K562 (cell line): ENCODE data around the gene DCHS2. TPM values are rescaled to one million over a fixed set of nuclear protein-coding genes. Genes with fewer than 3 reads are reported as not detected.

Experiments used
- ATAC-seq: fragments of 200-7000 bp; cut with Tn5 transposase; 3 replicates; pipeline ENCODE4 v1.9.1; 2020; ENCODE audit warnings: moderate library complexity
- Bru-seq: library from RNA; stranded (reverse); fragments of 400-500 nt; gene quantifications from one replicate; lab custom pipeline; 2021; lab: Mats Ljungman, UMichigan
- BruChase-seq, 2 experiments: library from RNA; stranded (reverse); fragments of 400-500 nt; gene quantifications; one replicate each; lab custom pipeline; 2021; lab: Mats Ljungman, UMichigan
- BruUV-seq: library from RNA; stranded (reverse); fragments of 400-500 nt; replicated peaks from 2 replicates; lab custom pipeline; 2021; lab: Mats Ljungman, UMichigan
- CTCF ChIA-PET: fragments of 300-600 bp; formaldehyde crosslinking; extraction: SDS; loops from one replicate; lab custom pipeline; 2021; ENCODE audit warnings: low intra/inter-chr PET ratio; lab: Yijun Ruan, JAX
- POLR2A ChIA-PET: fragments of 300-600, 350-650 bp; sonication (Branson Sonifier 250); formaldehyde crosslinking; extraction: SDS; loops from one replicate; lab custom pipeline; 2021; ENCODE audit warnings: antibody characterized with exemption, inconsistent platforms; lab: Yijun Ruan, JAX
- DNase-seq, 4 experiments: peaks; one replicate each; pipeline versions ENCODE4 v3.0.0 to v3.0.0-alpha.2; 2011 to 2018; ENCODE audit warnings: low spot score in 3 of 4, mixed read lengths in 3 of 4; ENCODE audit errors: extremely low read depth in 1 of 4
- FAIRE-seq: peaks from 2 replicates; lab custom pipeline; 2011; peaks lifted over from hg19 to GRCh38; lab: Jason Lieb, UNC
- H2AFZ ChIP-seq: 2 replicates; pipeline ENCODE4 v1.6.0; 2011; ENCODE audit warnings: low read depth, low read length, control low read depth, inconsistent platforms
- H3K27ac ChIP-seq: fragments of 200-600 bp; 3 replicates; pipeline ENCODE4 v1.8.0; 2011; ENCODE audit warnings: low read depth, mild to moderate bottlenecking, control low read depth, inconsistent platforms, low read length, moderate library complexity, mixed read lengths; ENCODE audit errors: extremely low read depth
- H3K27me3 ChIP-seq, 2 experiments: fragments of 300-600 bp in 1 of 2; 2 replicates in 1 of 2; 3 replicates in 1 of 2; pipeline versions ENCODE4 v1.6.0 to v1.8.0; 2011; ENCODE audit warnings: inconsistent platforms in 2 of 2, low read length in 2 of 2, mild to moderate bottlenecking in 1 of 2, mixed read lengths in 1 of 2, moderate library complexity in 1 of 2; ENCODE audit not compliant: control insufficient read depth in 2 of 2, insufficient read depth in 2 of 2
- H3K36me3 ChIP-seq: fragments of 300-600 bp; 3 replicates; pipeline ENCODE4 v1.8.0; 2011; ENCODE audit warnings: mild to moderate bottlenecking, low read length, inconsistent platforms; ENCODE audit not compliant: control insufficient read depth, insufficient read depth
- H3K4me1 ChIP-seq, 2 experiments: fragments of 200-600 bp in 1 of 2; replicated peaks in 1 of 2; 2 replicates in 1 of 2; 3 replicates in 1 of 2; pipeline versions ENCODE4 v1.5.1 to v1.8.0; 2011; ENCODE audit warnings: inconsistent platforms in 2 of 2, low read length in 2 of 2, mild to moderate bottlenecking in 1 of 2, mixed read lengths in 1 of 2, moderate library complexity in 1 of 2; ENCODE audit not compliant: control insufficient read depth in 2 of 2, insufficient read depth in 2 of 2
- H3K4me2 ChIP-seq: 2 replicates; pipeline ENCODE4 v1.6.1; 2011; ENCODE audit warnings: low read length, control low read depth, inconsistent platforms, mixed read lengths; ENCODE audit not compliant: insufficient read depth
- H3K4me3 ChIP-seq: fragments of 200-600 bp; sonication (generic), shearing (Covaris generic); 2 replicates; pipeline ENCODE4 v1.5.1; 2016; ENCODE audit warnings: control low read depth, inconsistent platforms
- H3K79me2 ChIP-seq: fragments of 200-600 bp; 3 replicates; pipeline ENCODE4 v1.8.0; 2011; ENCODE audit warnings: low read length, inconsistent platforms; ENCODE audit not compliant: control insufficient read depth, insufficient read depth
- H3K9ac ChIP-seq, 2 experiments: 2 replicates each; pipeline versions ENCODE4 v1.6.0 to v1.6.1; 2011; ENCODE audit warnings: low read depth in 2 of 2, low read length in 2 of 2, control low read depth in 1 of 2, inconsistent platforms in 1 of 2, mild to moderate bottlenecking in 1 of 2, mixed read lengths in 1 of 2; ENCODE audit not compliant: insufficient read depth in 1 of 2
- H3K9me1 ChIP-seq: one replicate; pipeline ENCODE4 v1.6.0; 2011; ENCODE audit warnings: inconsistent platforms, mild to moderate bottlenecking, low read length, moderate library complexity; ENCODE audit not compliant: control insufficient read depth, insufficient read depth
- H3K9me3 ChIP-seq: replicated peaks from 2 replicates; pipeline ENCODE4 v1.5.1; 2011; ENCODE audit warnings: low read depth, low read length, inconsistent platforms; ENCODE audit not compliant: control insufficient read depth, insufficient read depth
- H4K20me1 ChIP-seq: replicated peaks from 2 replicates; pipeline ENCODE4 v1.6.1; 2011; ENCODE audit warnings: low read length, inconsistent platforms, mixed read lengths; ENCODE audit not compliant: control insufficient read depth, insufficient read depth
- ATF4 ChIP-seq: fragments of 450-650 bp; formaldehyde crosslinking; IDR thresholded peaks from 2 replicates; pipeline ENCODE4 v1.4.0; 2022; ENCODE audit warnings: mild to moderate bottlenecking, moderate library complexity
- EHMT2 ChIP-seq: fragments of 450-650 bp; IDR thresholded peaks from 2 replicates; pipeline ENCODE4 v1.6.1; 2018; ENCODE audit warnings: antibody characterized with exemption
- MNT ChIP-seq, 2 experiments: fragments of 450-650 bp; conservative IDR thresholded peaks; 2 replicates each; pipeline ENCODE4 v1.6.1; 2017; ENCODE audit warnings: mild to moderate bottlenecking in 2 of 2, moderate library complexity in 2 of 2
- NCOR1 ChIP-seq: fragments of 450-650 bp; IDR thresholded peaks from 2 replicates; pipeline ENCODE4 v1.6.1; 2016; ENCODE audit warnings: mild to moderate bottlenecking, moderate library complexity
- NRF1 ChIP-seq, 2 experiments: fragments of 450-650 bp; IDR thresholded peaks in 1 of 2; conservative IDR thresholded peaks in 1 of 2; 2 replicates each; pipeline ENCODE4 v1.6.1; 2014; ENCODE audit warnings: mild to moderate bottlenecking in 2 of 2
- POLR2G ChIP-seq: fragments of 200-400 bp; formaldehyde crosslinking; IDR thresholded peaks from 2 replicates; pipeline ENCODE4 v1.6.1; 2017; ENCODE audit warnings: low read depth, mild to moderate bottlenecking, antibody characterized with exemption, low read length, moderate library complexity
- TSHZ1 ChIP-seq: fragments of 250-450 bp; sonication (Bioruptor Pico); IDR thresholded peaks from 2 replicates; pipeline ENCODE4 v1.4.0; 2020; ENCODE audit warnings: mild to moderate bottlenecking, moderate library complexity
- ZFPM2 ChIP-seq: fragments of 250-450 bp; sonication (Bioruptor Pico); IDR thresholded peaks from 2 replicates; pipeline ENCODE4 v1.5.1; 2022; ENCODE audit warnings: mild to moderate bottlenecking
- ZNF583 ChIP-seq: fragments of 250-450 bp; sonication (Bioruptor Pico); IDR thresholded peaks from 2 replicates; pipeline ENCODE4 v1.4.0; 2020
- WGBS: fragments of 100-300 bp; shearing (Covaris generic); methylation state at CpG from one replicate; pipeline ENCODE4 v1.1.6; 2016; ENCODE audit warnings: low coverage, mixed read lengths; ENCODE audit not compliant: insufficient coverage; ENCODE audit errors: missing lambda C conversion rate; 5-methylcytosine and 5-hydroxymethylcytosine counted together
- in situ Hi-C: fragments of 300-500 bp; cut with MboI; formaldehyde crosslinking; loops from 4 replicates; pipeline ENCODE4 v1.15.0; 2018; ENCODE audit warnings: inconsistent platforms, mixed read lengths
- intact Hi-C: fragments of 100-400 bp; cut with micrococcal nuclease; formaldehyde crosslinking; loops from 2 replicates; pipeline ENCODE4 v1.14.2; 2022
- long read RNA-seq, 3 experiments: library from polyadenylated mRNA in 2 of 3; library from RNA in 1 of 3; unstranded in 2 of 3; stranded (forward) in 1 of 3; transcript quantifications; one replicate each; pipeline ENCODE4 v2.0.0, GENCODE V29; 2019 to 2022
- polyA minus RNA-seq, 3 experiments: library from RNA; depleted of rRNA, polyadenylated mRNA; stranded (reverse); fragments of >200 nt; gene quantifications; 2 replicates each; pipeline ENCODE4 v1.2.3, GENCODE V29; 2011
- polyA plus RNA-seq, 8 experiments: library from polyadenylated mRNA; depleted of rRNA in 4 of 8; stranded (reverse) in 5 of 8; unstranded in 3 of 8; fragments of >200 nt; fragmentation: Nextera tagmentation in 2 of 8; fragmentation: Illumina TruSeq in 1 of 8; extraction: Ambion mirVana in 2 of 8; extraction: Trizol in 1 of 8; gene quantifications; 2 replicates each; pipeline versions ENCODE4 v1.2.1 to v1.2.3, GENCODE V29; 2011 to 2014; ENCODE audit warnings: inconsistent platforms in 1 of 8, missing spikeins in 1 of 8
- total RNA-seq, 7 experiments: library from RNA; depleted of rRNA in 6 of 7; stranded (reverse); fragments of >200 nt in 6 of 7; fragmentation: Illumina TruSeq in 2 of 7; extraction: Trizol in 2 of 7; gene quantifications; 2 replicates each; pipeline versions ENCODE4 v1.2.1 to v1.2.3, GENCODE V29; 2011 to 2021; ENCODE audit warnings: low replicate concordance in 1 of 7

The DCHS2 gene
- total RNA-seq (2011; cell fraction: chromatin; rRNA removed; ENCODE audit: low replicate concordance) = 30.9 and 53.8 TPM in 2 replicates
- total RNA-seq (2011; cell fraction: nucleolus; rRNA removed) = 26.5 and 31.7 TPM in 2 replicates
- total RNA-seq (2011; cell fraction: nucleoplasm; rRNA removed) = 25.2 and 27.7 TPM in 2 replicates
- total RNA-seq (2014; rRNA removed) (5.5 and 5.7 TPM in 2 replicates), total RNA-seq (2014; rRNA removed; fragmentation: Illumina TruSeq; extraction: Trizol) (6.8 and 7.4 TPM in 2 replicates), total RNA-seq (2015; rRNA removed; fragmentation: Illumina TruSeq; extraction: Trizol) (5.7 and 5.8 TPM in 2 replicates), total RNA-seq (2021) (6.9 and 7.1 TPM in 2 replicates), polyA plus RNA-seq (2011; rRNA removed) (1.8 and 2.8 TPM in 2 replicates), polyA plus RNA-seq (2014; fragmentation: Illumina TruSeq; extraction: Trizol) (4.7 and 5.3 TPM in 2 replicates), polyA plus RNA-seq (2014; fragmentation: Nextera tagmentation; extraction: Ambion mirVana) (under 1 TPM; 0.49 to 0.92 TPM), polyA plus RNA-seq (2014; rRNA removed) (4.6 TPM in 2 replicates), polyA minus RNA-seq (2011; rRNA and poly(A)+ RNA removed) (6.5 and 7.1 TPM in 2 replicates), Bru-seq, nascent RNA (percentile 64 among the genes with signal in this experiment), BruChase-seq, experiment 1, labeled RNA remaining after a 2-hour chase (percentile 61 among the genes with signal in this experiment), BruChase-seq, experiment 2, labeled RNA remaining after a 6-hour chase (percentile 56 among the genes with signal in this experiment)
- 1.2 and 1.6 TPM in 2 replicates for polyA plus RNA-seq (2011; cell fraction: cytosol; rRNA removed)
- 4.2 and 7.1 TPM in 2 replicates for polyA plus RNA-seq (2011; cell fraction: nucleus; rRNA removed)
- polyA plus RNA-seq (2012) = 3.9 and 7.6 TPM in 2 replicates
- polyA minus RNA-seq (2011; cell fraction: cytosol; rRNA and poly(A)+ RNA removed) = 4.7 and 5.5 TPM in 2 replicates
- polyA minus RNA-seq (2011; cell fraction: nucleus; rRNA and poly(A)+ RNA removed) = 14.5 and 16.0 TPM in 2 replicates
- long read RNA-seq, experiment 1, partial matches to known transcripts = 1 of 3 reads
- long read RNA-seq, experiment 1, other reads (novel, unspliced or antisense) = 2 of 3 reads
- long read RNA-seq, experiment 2, partial matches to known transcripts = 0 of 2 reads
- long read RNA-seq, experiment 2, other reads (novel, unspliced or antisense) = 2 of 2 reads
- long read RNA-seq, experiment 3 = 0 reads

GRCh38 chr4:154491341-154492271, at the start of gene DCHS2:
TSS of gene DCHS2 (minus strand) at chr4:154491799. CDS start at chr4:154491355, 444 bp downstream.
- BruUV-seq = no TSS peak
- Histone ChIP-seq H3K4me3 (peak within 1 kb of the TSS; percentile 30), H3K36me3 (no peaks in the 10 kb centered on the region), H3K79me2 (no peaks in the 10 kb centered on the region; the same call in 2 of the 3 replicates), H3K9me1 (no peaks in the 10 kb centered on the region), H4K20me1 (no peaks in the 10 kb centered on the region), H3K27me3 (no peaks in the 10 kb centered on the region), H3K9ac (peak within 1 kb of the TSS in 1 of 2 experiments; percentile 89; a peak in 2 of 4 replicates), H2AFZ (peak within 1 kb of the TSS; percentile 86), H3K9me3 (no peaks in the 10 kb centered on the region; the same call in 1 of the 2 replicates), H3K4me1 (peaks cover 3 to 22% of the 10 kb centered on the region in 2 experiments; a peak in 3 of 5 replicates), H3K27ac (no peak within 1 kb of the TSS), H3K4me2 (peak within 1 kb of the TSS; percentile 72)
- in situ Hi-C loops (no loop called here), intact Hi-C loops (no loop called here)
- ATAC-seq = peak; percentile 93
- ChIA-PET CTCF (no interaction called here), POLR2A (interaction anchor here (0.6 kb wide), 1 partner anchor 57 kb away, joined by 3 read pairs; no protein-coding TSS in a partner anchor)
- DNase-seq = peak; percentile 76 to 86 (median 80)
- WGBS = 9% methylated on average over 38 of the region's 53 CpGs
- peak; percentile 84 for FAIRE-seq
- TF ChIP-seq NRF1 (conservative IDR thresholded peaks at IDR 0.05 in 1 of 2, IDR thresholded peaks at IDR 0.05 in 1 of 2) (peak in 1 of 2 experiments; percentile 53; a peak in 2 of 4 replicates), MNT (conservative IDR thresholded peaks at IDR 0.05) (peak; percentile 24 to 27; a peak in 1 of 4 replicates), ATF4 (CRISPR knock-in tag) (no peak), EHMT2 (no peak), ZFPM2 (CRISPR knock-in tag) (no peak), POLR2G (peak; percentile 70), NCOR1 (0 out of 2 replicates have a peak, but pooled peaks have one; percentile 22), ZNF583 (CRISPR knock-in tag) (no peak), TSHZ1 (no peak)
